HCT116 (cell line): ENCODE data around the gene SMG9. TPM values are rescaled to one million over a fixed set of nuclear protein-coding genes. Genes with fewer than 3 reads are reported as not detected.

Experiments used
- ATAC-seq: fragments of 200-7000 bp; cut with Tn5 transposase; 2 replicates; pipeline ENCODE4 v1.9.1; 2020; ENCODE audit warnings: mild to moderate bottlenecking, moderate library complexity
- BruUV-seq: library from RNA; stranded (reverse); fragments of 400-500 nt; replicated peaks from 2 replicates; lab custom pipeline; 2021; lab: Mats Ljungman, UMichigan
- CTCF ChIA-PET: fragments of 300-600 bp; sonication (Branson Sonifier 250); formaldehyde crosslinking; loops from one replicate; lab custom pipeline; 2021; ENCODE audit warnings: antibody characterized with exemption; lab: Charles Lee
- POLR2A ChIA-PET: fragments of 300-600, 350-600 bp; sonication (Branson Sonifier 250); formaldehyde crosslinking; loops from one replicate; lab custom pipeline; 2021; ENCODE audit warnings: antibody characterized with exemption; lab: Charles Lee
- RAD21 ChIA-PET, 2 experiments: fragments of 300-600 bp; sonication (Branson Sonifier 250); formaldehyde crosslinking; loops; one replicate each; lab custom pipeline; 2023; ENCODE audit warnings: low total read pairs in 2 of 2; ENCODE audit not compliant: uncharacterized antibody in 2 of 2, unreplicated experiment in 2 of 2, low non-redundant PET in 1 of 2; lab: Charles Lee
- DNase-seq: peaks from one replicate; pipeline ENCODE4 v3.0.0-alpha.2; 2010; ENCODE audit warnings: low read depth, low spot score
- H2AFZ ChIP-seq: fragments of 200-600 bp; shearing (Covaris generic), sonication (generic); 2 replicates; pipeline ENCODE4 v1.6.1; 2017; ENCODE audit warnings: low read depth, mixed run types, mixed read lengths, antibody characterized with exemption, low read length; ENCODE audit not compliant: poor library complexity, severe bottlenecking
- H3K27ac ChIP-seq: 2 replicates; pipeline ENCODE4 v1.5.1; 2012; ENCODE audit warnings: low read depth, low read length
- H3K27me3 ChIP-seq: fragments of 200-600 bp; sonication (generic); 2 replicates; pipeline ENCODE4 v1.6.1; 2016; ENCODE audit warnings: mixed run types, low read length, mixed read lengths; ENCODE audit not compliant: insufficient read depth
- H3K36me3 ChIP-seq, 2 experiments: fragments of 200-500 bp in 1 of 2; fragments of 200-600 bp in 1 of 2; sonication (Bioruptor generic) in 1 of 2; sonication (generic) in 1 of 2; 2 replicates each; pipeline versions ENCODE4 v1.5.1 to v1.6.1; 2014 to 2016; ENCODE audit warnings: low read length in 2 of 2, inconsistent platforms in 1 of 2, mixed read lengths in 1 of 2, mixed run types in 1 of 2; ENCODE audit not compliant: insufficient read depth in 2 of 2, control insufficient read depth in 1 of 2
- H3K4me1 ChIP-seq, 2 experiments: fragments of 200-600 bp in 1 of 2; sonication (generic) in 1 of 2; 2 replicates each; pipeline versions ENCODE4 v1.5.1 to v1.6.1; 2012 to 2017; ENCODE audit warnings: low read length in 2 of 2, inconsistent platforms in 1 of 2, mild to moderate bottlenecking in 1 of 2, mixed read lengths in 1 of 2, mixed run types in 1 of 2, moderate library complexity in 1 of 2; ENCODE audit not compliant: insufficient read depth in 2 of 2, control insufficient read depth in 1 of 2
- H3K4me2 ChIP-seq: fragments of 200-600 bp; sonication (generic); 2 replicates; pipeline ENCODE4 v1.6.1; 2017; ENCODE audit warnings: mixed run types, low read length, mixed read lengths
- H3K4me3 ChIP-seq, 2 experiments: fragments of 200-600 bp in 1 of 2; sonication (generic) in 1 of 2; replicated peaks in 1 of 2; 2 replicates each; pipeline ENCODE4 v1.5.1; 2011 to 2016; ENCODE audit warnings: low read length in 2 of 2, control low read depth in 1 of 2, low read depth in 1 of 2, mild to moderate bottlenecking in 1 of 2, mixed read lengths in 1 of 2, mixed run types in 1 of 2
- H3K79me2 ChIP-seq: fragments of 200-600 bp; sonication (generic); 2 replicates; pipeline ENCODE4 v1.6.1; 2017; ENCODE audit warnings: mild to moderate bottlenecking, mixed run types, low read length, moderate library complexity, mixed read lengths; ENCODE audit not compliant: insufficient read depth
- H3K9ac ChIP-seq: fragments of 200-600 bp; sonication (generic); 2 replicates; pipeline ENCODE4 v1.6.1; 2016; ENCODE audit warnings: low read length, mixed read lengths
- H3K9me2 ChIP-seq: fragments of 200-600 bp; sonication (generic), shearing (Covaris generic); 2 replicates; pipeline ENCODE4 v1.6.1; 2017; ENCODE audit warnings: mixed run types, mild to moderate bottlenecking, moderate library complexity; ENCODE audit not compliant: insufficient read depth
- H3K9me3 ChIP-seq, 2 experiments: fragments of 200-500 bp in 1 of 2; fragments of 200-600 bp in 1 of 2; sonication (Bioruptor generic) in 1 of 2; sonication (generic) in 1 of 2; 2 replicates each; pipeline ENCODE4 v1.6.1; 2014 to 2017; ENCODE audit warnings: low read length in 2 of 2, mixed read lengths in 2 of 2, inconsistent platforms in 1 of 2, low read depth in 1 of 2, mild to moderate bottlenecking in 1 of 2, mixed run types in 1 of 2, moderate library complexity in 1 of 2; ENCODE audit not compliant: control insufficient read depth in 1 of 2, insufficient read depth in 1 of 2
- H4K20me1 ChIP-seq: fragments of 200-600 bp; sonication (generic), shearing (Covaris generic); 2 replicates; pipeline ENCODE4 v1.6.1; 2017; ENCODE audit warnings: mixed run types, mild to moderate bottlenecking, moderate library complexity; ENCODE audit not compliant: insufficient read depth
- FOSL1 ChIP-seq: IDR thresholded peaks from 2 replicates; pipeline ENCODE4 v1.6.1; 2012; ENCODE audit warnings: low read depth
- RAD21 ChIP-seq: IDR thresholded peaks from 2 replicates; pipeline ENCODE4 v1.6.1; 2012; ENCODE audit warnings: low read depth, mild to moderate bottlenecking
- TCF7L2 ChIP-seq: IDR thresholded peaks from 2 replicates; pipeline ENCODE4 v1.7.0; 2011; ENCODE audit warnings: borderline replicate concordance, inconsistent platforms; ENCODE audit not compliant: insufficient read depth, insufficient read length; ENCODE audit errors: extremely low read depth
- intact Hi-C: fragments of 100-400 bp; cut with micrococcal nuclease; formaldehyde crosslinking; loops from 2 replicates; pipeline ENCODE4 v1.10.0; 2022
- total RNA-seq: library from RNA; stranded (reverse); gene quantifications from one replicate; pipeline ENCODE4 v1.2.1, GENCODE V29; 2021; ENCODE audit not compliant: unreplicated experiment
- TF ChIP-seq, protein P1 (sequence below): IDR thresholded peaks from 2 replicates; pipeline ENCODE4 v1.6.1; 2012
- TF ChIP-seq, protein P2 (sequence below): IDR thresholded peaks from 2 replicates; pipeline ENCODE4 v1.6.1; 2012; ENCODE audit warnings: low read depth
- TF ChIP-seq, protein P3 (sequence below), 3 experiments: fragments of 200-600 bp in 1 of 3; sonication (generic) in 1 of 3; IDR thresholded peaks in 2 of 3; conservative IDR thresholded peaks in 1 of 3; 2 replicates each; pipeline ENCODE4 v1.5.1; 2012 to 2017; ENCODE audit warnings: low read depth in 2 of 3, low read length in 2 of 3, antibody characterized with exemption in 1 of 3, borderline replicate concordance in 1 of 3, control low read depth in 1 of 3, mild to moderate bottlenecking in 1 of 3, mixed read lengths in 1 of 3, mixed run types in 1 of 3, moderate library complexity in 1 of 3; ENCODE audit not compliant: insufficient read depth in 1 of 3

SMG9 gene
- total RNA-seq, 1 experiment from 2014 or later: 80.2 TPM

DNA sequence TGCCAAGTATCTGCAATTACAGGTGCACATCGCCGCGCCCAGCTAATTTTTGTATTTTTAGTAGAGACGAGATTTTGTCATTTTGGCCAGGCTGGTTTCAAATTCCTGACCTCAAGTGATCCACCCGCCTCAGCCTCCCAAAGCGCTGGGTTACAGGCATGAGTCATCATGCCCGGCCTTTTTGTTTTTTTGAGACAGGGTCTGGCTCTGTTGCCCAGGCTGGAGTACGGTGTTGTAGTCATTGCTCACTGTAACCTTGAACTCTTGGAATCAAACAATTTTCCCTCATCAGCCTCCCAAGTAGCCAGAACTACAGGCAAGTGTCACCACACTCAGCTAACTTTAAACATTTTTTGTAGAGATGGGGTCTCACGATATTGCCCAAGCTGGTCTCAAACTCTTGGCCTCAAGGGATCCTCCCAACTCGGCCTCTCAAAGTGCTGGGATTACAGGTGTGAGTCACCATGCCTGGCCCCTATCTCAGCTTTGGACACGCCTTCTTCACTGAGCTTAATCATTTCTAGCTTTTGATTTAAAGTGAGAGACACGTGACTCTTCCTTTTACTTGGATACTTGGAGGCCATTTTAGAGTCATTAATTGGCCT lies 42.9 kb downstream of the SMG9 start:
- H3K79me2 ChIP-seq: no peaks in the 10 kb centered on the region
- ATAC-seq: peak; percentile 74
- H3K4me1 ChIP-seq: peaks cover 12 to 24% of the 10 kb centered on the region in 2 experiments
- RAD21 ChIA-PET: interaction anchor here (0.6 to 1.0 kb wide), 3 partner anchors 43 to 65 kb away, joined by 3 to 4 read pairs (median 3); no protein-coding TSS in a partner anchor
- H3K4me2 ChIP-seq: peak overlapping the region; percentile 55
- H3K27ac ChIP-seq: no peak overlapping the region; the same call in 1 of the 2 replicates
- POLR2A ChIA-PET: interaction anchor here (1.0 to 1.4 kb wide), 5 partner anchors 10 to 44 kb away, joined by 3 to 8 read pairs (median 6); partner anchors contain the start of gene PLAUR
- intact Hi-C loops: no loop called here
- H4K20me1 ChIP-seq: no peaks in the 10 kb centered on the region
- no peaks in the 10 kb centered on the region for H3K27me3 ChIP-seq
- CTCF ChIA-PET: interaction anchor here (0.8 to 2.0 kb wide), 5 partner anchors 9 to 179 kb away, joined by 3 to 9 read pairs (median 4); partner anchors contain the start of gene ZNF575
- TF ChIP-seq, protein P1, sequence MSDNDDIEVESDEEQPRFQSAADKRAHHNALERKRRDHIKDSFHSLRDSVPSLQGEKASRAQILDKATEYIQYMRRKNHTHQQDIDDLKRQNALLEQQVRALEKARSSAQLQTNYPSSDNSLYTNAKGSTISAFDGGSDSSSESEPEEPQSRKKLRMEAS: 0 out of 2 replicates have a peak, but pooled peaks have one; percentile 52
- TF ChIP-seq TCF7L2: no peak
- peak; percentile 59 for TF ChIP-seq FOSL1
- TF ChIP-seq, all 23 proteins: peak for 2
- Histone ChIP-seq H2AFZ (peak overlapping the region; percentile 53), H3K9me2 (no peaks in the 10 kb centered on the region), H3K9me3 (no peaks in the 10 kb centered on the region), H3K36me3 (no peaks in the 10 kb centered on the region), H3K4me3 (peak overlapping the region in 1 of 2 experiments; percentile 1; a peak in 1 of 4 replicates), H3K9ac (no peak overlapping the region)
- no TSS peak for BruUV-seq
- no peak for DNase-seq

DNA sequence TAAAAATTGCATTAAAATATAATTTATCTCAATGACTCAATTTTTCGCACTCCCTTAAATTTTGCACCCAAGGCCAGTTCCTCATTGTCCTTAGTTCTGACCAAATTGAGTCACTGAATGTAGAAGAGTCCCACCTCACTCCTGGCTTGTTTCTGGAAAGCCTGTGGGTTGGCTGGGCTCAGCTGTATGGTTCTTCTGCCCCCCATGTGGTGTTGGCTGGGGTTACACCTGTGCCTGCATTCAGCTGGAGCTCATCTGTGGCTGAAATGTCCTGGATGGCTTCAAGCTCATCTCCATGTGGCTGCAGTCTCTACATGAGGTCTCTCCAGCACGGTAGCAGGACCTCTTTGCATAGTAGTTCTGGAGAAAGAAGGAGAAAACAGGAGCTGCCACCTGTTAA lies 46.0 kb downstream of the SMG9 start:
- BruUV-seq: no TSS peak
- H3K4me2 ChIP-seq: no peak overlapping the region
- TF ChIP-seq, protein P1: peak; percentile 30; the same call in 1 of the 2 replicates
- TF ChIP-seq, protein P2, sequence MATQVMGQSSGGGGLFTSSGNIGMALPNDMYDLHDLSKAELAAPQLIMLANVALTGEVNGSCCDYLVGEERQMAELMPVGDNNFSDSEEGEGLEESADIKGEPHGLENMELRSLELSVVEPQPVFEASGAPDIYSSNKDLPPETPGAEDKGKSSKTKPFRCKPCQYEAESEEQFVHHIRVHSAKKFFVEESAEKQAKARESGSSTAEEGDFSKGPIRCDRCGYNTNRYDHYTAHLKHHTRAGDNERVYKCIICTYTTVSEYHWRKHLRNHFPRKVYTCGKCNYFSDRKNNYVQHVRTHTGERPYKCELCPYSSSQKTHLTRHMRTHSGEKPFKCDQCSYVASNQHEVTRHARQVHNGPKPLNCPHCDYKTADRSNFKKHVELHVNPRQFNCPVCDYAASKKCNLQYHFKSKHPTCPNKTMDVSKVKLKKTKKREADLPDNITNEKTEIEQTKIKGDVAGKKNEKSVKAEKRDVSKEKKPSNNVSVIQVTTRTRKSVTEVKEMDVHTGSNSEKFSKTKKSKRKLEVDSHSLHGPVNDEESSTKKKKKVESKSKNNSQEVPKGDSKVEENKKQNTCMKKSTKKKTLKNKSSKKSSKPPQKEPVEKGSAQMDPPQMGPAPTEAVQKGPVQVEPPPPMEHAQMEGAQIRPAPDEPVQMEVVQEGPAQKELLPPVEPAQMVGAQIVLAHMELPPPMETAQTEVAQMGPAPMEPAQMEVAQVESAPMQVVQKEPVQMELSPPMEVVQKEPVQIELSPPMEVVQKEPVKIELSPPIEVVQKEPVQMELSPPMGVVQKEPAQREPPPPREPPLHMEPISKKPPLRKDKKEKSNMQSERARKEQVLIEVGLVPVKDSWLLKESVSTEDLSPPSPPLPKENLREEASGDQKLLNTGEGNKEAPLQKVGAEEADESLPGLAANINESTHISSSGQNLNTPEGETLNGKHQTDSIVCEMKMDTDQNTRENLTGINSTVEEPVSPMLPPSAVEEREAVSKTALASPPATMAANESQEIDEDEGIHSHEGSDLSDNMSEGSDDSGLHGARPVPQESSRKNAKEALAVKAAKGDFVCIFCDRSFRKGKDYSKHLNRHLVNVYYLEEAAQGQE: no peak
- TF ChIP-seq, protein P3, sequence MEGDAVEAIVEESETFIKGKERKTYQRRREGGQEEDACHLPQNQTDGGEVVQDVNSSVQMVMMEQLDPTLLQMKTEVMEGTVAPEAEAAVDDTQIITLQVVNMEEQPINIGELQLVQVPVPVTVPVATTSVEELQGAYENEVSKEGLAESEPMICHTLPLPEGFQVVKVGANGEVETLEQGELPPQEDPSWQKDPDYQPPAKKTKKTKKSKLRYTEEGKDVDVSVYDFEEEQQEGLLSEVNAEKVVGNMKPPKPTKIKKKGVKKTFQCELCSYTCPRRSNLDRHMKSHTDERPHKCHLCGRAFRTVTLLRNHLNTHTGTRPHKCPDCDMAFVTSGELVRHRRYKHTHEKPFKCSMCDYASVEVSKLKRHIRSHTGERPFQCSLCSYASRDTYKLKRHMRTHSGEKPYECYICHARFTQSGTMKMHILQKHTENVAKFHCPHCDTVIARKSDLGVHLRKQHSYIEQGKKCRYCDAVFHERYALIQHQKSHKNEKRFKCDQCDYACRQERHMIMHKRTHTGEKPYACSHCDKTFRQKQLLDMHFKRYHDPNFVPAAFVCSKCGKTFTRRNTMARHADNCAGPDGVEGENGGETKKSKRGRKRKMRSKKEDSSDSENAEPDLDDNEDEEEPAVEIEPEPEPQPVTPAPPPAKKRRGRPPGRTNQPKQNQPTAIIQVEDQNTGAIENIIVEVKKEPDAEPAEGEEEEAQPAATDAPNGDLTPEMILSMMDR (IDR thresholded peaks at IDR 0.05 in 2 of 3, conservative IDR thresholded peaks at IDR 0.05 in 1 of 3; ENCODE audit: borderline replicate concordance in 1 of 3, insufficient read depth in 1 of 3, low read depth in 2 of 3, low read length in 2 of 3): peak in 2 of 3 experiments; percentile 30 to 38; a peak in 4 of 6 replicates
- peak; percentile 58 for TF ChIP-seq RAD21

More for the DNA sequence above, 46.0 kb downstream of the SMG9 start:
- RAD21 ChIA-PET: interaction anchor here in 1 of 2 experiments (1.2 kb wide), 1 partner anchor 40 kb away, joined by 7 read pairs; no protein-coding TSS in a partner anchor
- ATAC-seq (peak; percentile 73), DNase-seq (no peak)
- Histone ChIP-seq H3K27ac (no peak overlapping the region), H3K4me1 (peaks cover 17 to 44% of the 10 kb centered on the region in 2 experiments), H2AFZ (no peak overlapping the region), H4K20me1 (no peaks in the 10 kb centered on the region), H3K36me3 (no peaks in the 10 kb centered on the region), H3K79me2 (no peaks in the 10 kb centered on the region), H3K4me3 (no peak overlapping the region), H3K9me3 (no peaks in the 10 kb centered on the region), H3K9ac (no peak overlapping the region), H3K27me3 (no peaks in the 10 kb centered on the region), H3K9me2 (no peaks in the 10 kb centered on the region)
- POLR2A ChIA-PET: interaction anchor here (2.3 kb wide), 1 partner anchor 39 kb away, joined by 22 read pairs; the partner anchor contains the start of gene PLAUR
- intact Hi-C loops: no loop called here
- CTCF ChIA-PET: interaction anchor here (1.1 to 1.4 kb wide), 3 partner anchors 13 to 40 kb away, joined by 3 to 12 read pairs (median 3); no protein-coding TSS in a partner anchor
